GM18498 (cell line): ENCODE measurements around the gene ARHGEF19.

Source experiments
- ATAC-seq: cut with Tn5 transposase; IDR thresholded peaks from one replicate; pipeline ENCODE4 v1.9.1; 2021; ENCODE audit warnings: mild to moderate bottlenecking, moderate library complexity; ENCODE audit not compliant: unreplicated experiment

Gene ARHGEF19

DNA sequence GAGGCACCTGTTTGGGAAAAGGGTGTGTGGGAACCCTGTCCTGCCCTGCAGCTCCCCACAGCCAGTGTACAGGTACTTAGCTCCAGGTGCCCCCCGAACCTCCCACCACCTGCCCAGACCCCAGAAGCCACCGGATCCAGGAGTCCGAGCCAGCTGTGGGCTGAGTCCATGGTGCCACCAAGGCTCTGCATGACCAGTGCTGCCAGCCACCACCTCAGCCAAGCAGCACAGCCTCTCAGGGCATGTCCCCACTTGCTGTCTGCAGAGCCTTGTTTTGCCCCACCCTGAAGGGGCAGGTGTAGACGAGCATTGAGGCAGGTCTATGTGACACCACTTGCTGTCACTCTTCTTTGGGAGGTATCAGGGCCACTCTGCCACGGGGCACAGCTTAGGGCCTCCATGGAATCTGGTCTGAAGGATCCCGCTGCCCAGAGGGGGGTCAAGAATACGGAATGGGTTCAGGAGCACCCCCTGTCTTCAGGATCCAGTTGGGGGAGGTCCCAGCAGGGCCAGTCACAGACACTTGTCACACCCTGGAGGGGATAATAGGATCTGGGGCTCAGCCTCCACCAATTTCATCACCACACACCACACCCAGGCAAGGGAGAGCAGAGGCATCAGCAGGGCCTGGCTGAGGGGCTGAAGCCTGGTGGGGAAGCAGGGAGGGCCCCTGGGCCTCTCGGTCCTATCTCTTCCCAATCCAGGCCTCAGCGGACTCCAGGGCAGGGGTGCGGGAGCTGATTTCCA lies 27.7 kb downstream of the ARHGEF19 start:
- ATAC-seq: no peak

DNA sequence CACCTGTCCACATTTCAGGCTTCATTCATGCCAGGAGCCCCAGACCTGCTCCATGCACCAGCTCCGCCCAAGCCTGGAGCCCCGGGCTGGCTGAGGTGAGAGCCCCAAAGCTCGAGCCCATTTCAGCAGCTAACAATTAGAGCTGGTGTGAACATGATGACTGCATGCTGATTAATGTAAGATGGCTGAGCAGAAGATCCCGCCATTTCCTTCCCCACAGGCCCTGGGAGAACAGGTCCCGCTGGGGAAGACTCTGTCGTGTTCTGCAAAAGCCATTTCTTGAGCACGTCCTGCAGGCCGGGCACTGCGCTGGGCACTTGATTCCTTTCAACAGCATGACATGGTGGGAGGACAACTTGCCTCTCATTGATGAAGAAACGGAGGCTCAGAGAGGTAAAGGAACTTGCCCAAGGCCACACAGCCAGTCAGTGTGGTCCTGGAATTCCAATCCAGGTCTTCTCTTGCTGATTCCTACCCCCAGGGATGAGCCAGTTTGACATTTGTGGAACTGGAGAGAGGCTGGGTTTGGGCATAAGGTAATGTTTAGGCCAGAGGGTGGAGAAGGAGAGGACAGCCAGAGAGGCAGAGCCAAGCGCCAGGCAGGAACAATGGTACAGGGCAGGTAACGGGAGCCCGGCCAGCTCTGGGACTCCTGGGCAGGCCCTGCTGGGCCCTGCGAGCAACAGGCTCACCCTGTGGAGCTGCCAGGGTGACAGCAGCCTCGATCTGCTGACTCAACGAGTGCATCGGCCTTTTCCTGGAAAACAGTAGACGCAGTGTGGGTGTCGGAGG lies 28.5 kb downstream of the ARHGEF19 start:
- no peak for ATAC-seq

DNA sequence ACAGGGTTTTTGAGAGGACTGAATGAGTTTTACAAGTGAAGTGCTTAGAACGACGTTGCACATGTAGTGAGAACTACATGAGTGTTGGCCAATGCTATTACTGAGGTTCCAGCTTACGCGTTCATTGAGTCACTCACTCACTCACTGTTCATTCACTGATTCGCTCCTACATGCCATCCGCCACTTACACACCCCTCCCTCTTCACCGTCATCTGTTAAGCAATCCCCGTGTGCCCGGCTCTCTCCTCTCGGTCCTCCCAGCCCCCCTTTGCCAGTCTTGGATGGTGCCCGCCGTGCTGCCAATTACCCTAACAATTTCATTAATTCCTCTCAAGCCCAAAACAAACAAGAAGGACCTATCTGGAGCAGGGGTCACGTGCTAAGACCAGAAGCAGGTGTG lies 29.3 kb downstream of the ARHGEF19 start:
- no peak for ATAC-seq

DNA sequence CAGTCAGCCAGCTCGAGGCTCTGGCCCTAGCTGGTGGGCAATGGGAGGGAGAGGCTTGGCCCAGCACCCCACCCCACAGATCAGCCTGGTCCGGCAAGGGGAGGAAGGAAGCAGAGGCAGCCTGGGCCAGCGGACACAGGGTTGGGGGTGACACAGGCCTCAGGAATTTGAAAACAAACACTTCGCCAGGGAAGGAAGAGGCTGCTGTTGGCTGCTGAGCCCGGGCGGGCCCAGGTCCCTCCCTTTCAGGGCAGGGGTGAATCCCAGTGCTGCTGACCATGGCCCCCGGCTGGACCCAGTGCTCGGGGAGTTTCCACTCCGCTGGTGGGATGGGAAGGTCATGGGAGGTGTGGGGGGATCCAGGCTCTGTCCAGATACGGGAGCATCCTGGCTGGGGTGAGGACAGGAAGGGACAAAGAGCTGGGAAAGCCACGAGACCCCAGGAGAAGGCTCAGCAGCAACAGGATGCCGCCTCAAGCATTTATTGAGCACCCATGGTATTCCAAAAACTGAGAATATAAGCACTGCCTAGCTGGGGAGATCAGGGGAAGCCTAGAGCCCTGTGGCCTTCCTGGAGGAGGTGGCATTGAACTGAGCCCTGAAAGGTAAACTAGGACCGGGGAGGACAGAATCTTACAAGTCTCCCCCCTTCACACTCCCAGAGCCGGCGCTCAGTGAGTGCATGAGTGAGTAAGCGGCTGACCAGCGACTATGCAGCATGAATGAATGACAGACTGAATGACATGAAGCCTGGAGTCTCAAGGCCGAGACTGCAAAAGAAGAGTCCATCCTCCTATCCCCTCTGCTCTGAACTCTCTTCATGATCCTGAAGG lies 30.3 kb downstream of the ARHGEF19 start:
- ATAC-seq: no peak

DNA sequence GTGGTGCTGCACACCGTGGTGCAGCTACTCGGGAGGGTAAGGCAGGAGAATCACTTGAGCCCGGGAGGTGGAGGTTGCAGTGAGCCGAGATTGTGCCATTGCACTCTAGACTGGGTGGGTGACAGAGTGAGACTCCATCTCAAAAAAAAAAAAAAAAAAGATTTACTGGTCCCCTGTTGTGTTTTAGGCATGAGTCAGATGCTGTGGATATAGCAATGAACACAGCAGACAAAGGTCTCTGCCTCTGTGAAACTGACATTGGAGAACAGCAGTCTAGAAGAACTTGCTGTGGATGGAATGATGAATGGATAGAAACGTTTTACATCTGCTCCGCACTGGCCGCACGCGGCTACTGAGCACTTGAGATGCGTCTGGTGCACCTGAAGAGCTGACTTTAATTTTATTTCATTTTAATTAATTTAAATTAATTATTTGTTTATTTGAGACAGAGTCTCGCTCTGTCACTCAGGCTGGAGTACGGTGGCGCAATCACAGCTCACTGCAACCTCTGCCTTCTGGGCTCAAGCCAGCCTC lies 32.1 kb downstream of the ARHGEF19 start:
- no peak for ATAC-seq

DNA sequence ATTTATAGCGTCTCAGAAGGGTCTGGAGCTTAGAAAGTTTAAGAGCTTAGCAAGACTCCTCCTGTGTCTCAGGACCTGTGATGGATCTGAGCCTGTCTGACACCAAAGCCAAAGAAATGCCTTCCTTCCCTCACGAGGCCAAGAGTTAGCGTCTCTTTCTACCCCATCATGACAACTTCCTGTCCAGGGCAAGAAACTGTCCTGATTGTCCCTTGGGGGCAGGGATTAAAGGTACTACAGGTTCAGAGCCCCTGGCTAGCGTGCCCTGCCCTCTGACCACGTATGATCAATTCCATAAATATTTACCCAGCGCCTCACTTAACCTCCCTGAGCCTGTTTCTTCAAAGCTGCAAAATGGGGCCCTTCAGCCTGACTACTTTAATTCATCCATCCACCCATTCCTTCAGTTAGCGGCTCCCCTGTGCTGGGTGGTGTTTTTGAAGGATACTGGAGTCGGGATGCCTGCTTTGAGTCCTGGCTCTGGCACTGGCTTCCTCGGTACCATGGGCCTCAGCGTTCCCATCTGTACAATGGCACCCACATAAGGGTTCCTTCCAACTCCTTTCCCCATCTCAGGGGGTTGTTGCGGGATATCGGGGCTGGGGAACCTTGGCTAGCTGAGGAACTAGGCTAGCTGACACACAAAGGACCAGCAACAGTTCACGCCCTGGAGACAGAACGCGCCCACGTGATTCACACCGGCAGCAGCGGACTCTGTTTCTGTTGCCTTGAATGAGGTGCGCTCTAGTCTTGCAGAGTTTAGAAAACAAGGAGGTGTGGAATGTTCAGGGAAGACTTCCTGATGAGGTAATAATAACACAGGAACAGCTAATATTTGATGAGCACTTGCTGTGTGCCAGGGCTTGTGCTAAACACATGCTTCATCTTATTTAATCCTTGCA lies 33.6 kb downstream of the ARHGEF19 start:
- no peak for ATAC-seq

DNA sequence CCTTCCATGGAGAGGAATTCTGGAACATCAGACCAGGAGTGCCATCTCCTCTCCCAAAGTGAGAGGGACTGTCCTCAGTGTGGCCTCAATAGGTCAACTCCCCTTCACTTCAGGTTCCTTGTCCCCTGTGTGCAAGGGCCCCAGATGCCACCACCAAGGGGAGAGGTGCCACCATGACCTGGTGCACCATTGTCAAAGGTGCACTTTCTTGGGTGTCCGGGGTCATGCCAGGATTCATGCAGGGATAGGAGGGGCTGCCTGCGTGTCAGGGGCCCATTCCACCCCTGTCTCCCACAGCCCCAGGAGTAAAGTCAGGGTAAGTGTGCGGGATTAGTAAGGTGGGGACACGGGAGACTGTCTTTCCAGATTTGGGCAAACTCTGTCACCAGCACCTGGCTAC lies 35.1 kb downstream of the ARHGEF19 start:
- ATAC-seq: no peak

DNA sequence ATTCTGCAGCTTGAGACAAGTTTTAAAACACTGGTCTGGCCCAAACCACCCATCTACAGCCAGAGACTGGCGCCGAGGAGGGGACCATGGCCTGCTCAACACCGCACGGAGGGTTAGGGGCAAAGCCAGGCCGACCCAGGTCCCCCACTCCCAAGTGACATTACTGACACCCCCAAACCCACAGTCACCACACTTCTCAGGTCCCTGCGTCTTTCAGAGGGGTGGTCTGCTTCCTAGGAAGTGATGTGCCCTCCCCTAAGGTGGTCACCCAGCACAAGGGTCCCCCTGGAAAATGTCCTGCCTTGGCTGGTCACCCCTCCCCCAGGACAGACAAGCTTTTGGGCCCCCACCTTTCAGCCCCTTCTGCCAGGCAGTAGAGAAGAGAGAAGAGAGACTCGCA lies 35.8 kb downstream of the ARHGEF19 start:
- no peak for ATAC-seq

DNA sequence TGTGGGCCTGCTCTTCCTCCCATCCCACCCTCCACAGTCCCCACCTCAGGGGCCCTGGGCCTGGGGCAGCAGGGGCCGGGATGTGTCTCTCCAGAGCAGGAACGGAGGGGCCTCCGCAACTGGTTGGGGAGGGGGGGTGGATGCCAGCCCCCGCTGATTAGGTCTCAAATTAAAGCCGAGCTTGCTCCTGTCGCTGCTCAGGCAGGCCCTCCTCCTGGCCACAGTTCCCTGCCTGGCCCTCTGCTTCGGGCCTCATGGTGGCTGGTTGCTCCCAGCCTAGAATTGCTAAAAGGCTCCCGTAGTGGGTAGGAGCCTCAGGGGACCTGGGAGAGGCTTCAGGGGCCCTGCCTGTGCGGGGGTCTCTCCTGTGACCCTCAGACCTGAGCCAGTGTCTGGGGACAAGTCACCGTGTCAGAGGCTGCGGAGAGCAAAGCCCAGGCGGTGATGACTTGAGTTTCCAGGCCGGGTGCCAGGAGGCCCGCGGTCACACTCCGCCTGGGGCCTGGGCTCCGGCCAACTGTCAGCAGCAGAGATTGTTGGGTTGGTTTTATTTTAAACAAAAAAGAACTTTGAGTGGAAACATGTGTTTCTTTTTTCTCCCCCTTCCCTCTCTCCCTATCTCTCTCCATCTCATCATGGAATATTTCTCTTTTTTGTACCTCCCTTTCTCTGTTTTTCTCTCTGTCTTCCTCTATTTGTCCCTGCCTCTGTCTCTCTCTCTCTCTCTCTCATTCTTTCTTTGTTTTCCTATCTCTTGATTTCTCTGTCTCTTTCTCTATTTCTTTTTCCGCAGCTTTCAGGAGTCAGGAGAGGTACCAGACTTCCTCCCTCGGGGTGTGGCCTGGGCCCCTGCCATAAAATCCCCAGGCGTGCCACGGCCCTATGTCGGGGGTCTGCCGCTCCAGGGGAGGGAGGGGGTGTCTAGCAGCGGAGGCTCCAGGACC lies 36.6 kb downstream of the ARHGEF19 start:
- ATAC-seq: no peak

DNA sequence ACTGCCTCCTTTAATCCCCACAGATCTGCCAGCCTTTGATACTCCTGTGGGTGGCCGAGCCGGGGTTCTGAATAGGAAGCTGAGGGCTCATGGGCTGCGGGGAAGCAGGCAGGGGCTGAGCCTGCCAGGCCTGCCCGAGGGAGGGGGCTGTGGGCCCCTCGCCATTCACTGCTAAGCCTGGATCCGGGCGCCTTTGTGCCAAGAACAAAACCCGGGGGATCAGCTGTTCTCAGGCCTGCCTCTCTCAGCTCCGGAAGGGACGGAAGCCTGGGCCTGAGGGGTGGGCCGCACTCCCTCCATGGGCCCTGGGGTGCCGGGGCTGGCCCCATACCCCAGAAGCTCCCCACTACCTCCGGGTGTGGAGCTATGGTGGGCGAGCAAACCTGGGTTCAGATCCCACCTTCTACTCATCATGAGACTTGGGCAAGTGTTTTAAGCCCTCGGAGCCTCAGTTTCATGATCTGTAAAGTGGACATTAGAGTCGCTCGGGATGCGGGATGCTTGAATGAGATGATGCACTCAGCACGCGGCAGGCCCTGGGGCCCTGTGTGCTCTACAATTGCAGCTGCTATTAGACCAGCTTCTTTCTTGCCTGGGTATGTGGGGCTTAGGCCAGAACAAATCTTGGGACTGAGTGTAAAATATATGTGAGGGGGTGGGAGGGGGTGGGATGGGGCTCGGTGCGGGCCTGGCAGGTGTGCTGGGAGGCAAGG lies 37.4 kb downstream of the ARHGEF19 start:
- ATAC-seq: no peak

DNA sequence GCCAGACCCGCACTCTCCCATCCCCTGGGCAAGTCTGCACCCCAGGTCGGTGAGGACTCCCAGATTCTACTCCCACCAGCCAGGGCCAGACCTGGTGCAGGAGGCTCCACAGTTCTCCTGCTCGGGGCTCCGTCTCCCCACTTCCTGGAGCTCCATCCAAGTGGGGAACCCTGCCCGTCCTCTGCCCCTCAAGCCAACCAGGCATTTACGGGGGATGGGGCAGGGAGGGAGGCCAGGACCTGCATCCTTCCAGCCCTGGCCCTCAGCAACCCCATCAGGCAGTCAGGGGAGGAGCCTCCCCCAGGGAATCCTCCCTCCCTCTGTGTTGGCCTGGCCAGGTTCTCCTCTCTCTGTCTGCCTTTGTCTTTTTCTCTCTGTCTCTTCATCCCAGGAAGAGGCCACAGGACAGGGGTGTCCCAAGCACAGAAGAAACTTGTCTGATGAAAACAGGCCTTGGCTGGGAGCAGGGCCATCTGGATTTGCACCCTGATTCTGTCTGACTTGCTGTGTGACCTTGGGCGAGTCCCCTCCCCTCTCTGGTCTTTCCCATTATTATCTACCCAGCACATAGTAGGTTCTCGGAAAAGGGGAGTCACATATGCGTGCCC lies 38.1 kb downstream of the ARHGEF19 start:
- no peak for ATAC-seq

DNA sequence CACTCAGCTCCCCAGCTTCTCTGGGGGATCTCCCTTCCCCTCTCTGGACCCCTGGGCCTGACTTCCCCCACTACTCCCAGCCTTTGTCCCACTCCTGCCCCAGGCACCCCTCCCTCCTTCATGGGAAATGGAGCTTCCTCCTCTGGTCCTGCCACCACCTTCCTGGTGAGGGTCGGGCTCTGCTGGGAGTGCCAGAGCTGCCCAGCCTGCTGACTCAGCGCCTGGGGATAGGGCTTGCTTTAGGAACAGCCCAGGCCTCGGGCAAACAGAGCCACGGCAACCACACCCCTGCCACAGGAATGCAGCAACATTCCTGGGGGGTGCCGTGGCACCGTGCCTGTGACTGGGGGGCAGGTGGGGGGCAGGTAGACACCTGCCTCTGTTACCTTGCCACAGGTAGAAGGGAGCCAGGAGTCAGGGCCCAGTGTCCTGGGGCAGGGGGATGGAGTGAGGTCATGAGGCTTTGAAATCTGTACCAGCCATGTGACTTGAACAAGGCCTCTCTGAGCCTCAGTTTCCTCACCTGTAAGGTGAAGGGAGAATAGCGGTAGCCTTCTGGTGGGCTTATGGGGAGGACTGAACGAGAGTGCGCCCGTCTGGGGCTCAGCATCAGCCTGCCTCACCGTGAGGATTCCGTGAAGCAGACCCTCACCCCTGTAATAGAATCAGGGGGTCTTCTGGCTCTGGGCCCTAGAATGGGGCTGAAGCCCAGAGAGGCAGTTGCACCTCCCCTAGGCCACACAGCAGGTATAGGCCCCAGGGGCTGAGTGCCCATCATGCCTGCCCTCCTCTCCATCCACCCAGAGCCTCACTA lies 38.8 kb downstream of the ARHGEF19 start:
- no peak for ATAC-seq

DNA sequence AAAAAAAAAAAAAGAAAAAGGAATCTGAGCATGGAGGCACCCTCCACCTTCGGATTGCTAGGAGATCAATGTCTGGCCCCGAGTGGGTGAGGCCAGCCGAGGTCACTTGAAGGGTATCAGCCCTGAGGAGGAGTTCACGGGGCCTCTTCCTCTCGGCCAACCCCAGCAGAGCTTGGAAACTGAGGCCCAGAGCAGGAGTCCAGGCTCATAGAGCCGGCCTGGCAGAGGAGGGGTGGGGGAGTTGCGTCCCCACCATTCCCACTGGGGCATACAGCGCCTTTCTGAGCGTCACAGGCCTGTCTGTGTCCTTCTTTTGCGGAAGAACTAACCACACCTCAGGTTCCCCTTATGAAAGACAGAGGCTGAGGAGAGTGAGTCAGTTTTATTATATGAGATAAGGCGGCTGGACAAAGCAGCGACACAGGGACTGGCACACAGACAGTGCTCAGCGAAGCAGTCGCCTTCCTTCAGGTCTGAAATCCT lies 39.4 kb downstream of the ARHGEF19 start:
- no peak for ATAC-seq

DNA sequence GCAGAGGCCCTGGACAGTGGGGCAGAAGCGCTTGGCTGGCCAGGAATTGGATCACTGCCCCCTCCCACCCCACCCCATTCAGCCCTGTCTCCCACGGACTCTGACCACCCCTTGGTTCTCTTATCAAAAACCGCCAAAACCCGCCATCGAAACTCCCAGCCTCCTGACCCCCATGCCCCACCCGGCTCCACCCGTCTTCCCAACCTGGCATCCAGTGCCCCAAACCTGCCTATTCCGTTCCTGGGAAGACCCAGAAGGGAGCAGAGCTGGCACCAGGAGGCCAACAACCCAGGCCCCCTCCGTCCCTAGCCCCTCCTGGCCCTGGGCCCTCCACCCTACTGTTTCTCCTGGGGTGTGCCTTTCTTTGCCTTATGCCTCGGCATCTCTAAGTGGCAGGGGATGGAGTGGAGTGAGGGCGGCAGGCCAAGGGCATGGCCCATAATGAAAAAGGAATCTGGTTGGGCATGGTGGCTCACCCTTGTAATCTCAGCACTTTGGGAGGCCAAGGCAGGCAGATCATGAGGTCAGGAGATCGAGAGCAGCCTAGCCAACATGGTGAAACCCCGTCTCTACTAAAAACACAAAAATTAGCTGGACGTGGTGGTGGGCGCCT lies 40.1 kb downstream of the ARHGEF19 start:
- ATAC-seq: no peak

DNA sequence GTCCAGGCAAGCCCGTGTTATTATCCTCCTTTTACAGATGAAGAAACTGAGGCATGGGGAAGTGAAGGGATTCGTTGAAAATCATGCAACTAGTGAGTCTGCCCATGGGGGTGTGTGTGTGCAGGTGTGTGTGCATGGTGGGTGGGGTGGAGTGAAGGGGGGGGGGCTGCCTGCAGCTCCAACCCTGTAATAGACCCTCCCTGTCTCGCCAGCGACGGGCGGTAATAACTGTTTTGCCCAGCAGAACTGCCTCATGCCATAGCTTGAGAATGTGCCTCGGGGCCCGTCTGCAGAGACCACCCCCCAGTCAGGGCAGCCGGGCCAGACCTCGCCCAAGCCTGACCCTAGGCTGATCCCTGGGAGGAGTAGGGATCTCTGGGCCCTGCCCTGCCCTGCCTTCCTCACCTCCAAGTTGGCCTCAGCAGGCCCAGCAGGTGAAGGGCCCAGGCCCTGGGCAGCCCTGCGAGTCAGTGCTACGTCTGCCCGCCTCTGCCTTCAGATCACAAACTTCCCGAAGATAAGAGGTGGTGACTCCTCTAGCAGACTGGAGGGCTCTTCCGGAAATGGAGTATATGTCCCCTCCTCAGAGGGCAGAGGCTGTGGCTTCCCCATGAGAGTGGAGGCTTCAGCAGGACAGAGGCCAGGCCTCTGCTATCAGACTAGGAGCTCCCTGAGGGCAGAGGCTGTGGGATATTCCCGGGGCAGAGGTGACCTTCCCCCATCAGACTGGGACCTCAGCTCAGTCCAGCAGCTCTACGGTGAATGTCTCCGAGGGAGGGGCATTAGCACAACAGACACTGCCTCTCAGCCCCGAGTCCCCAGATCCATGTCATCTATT lies 40.9 kb downstream of the ARHGEF19 start:
- no peak for ATAC-seq

DNA sequence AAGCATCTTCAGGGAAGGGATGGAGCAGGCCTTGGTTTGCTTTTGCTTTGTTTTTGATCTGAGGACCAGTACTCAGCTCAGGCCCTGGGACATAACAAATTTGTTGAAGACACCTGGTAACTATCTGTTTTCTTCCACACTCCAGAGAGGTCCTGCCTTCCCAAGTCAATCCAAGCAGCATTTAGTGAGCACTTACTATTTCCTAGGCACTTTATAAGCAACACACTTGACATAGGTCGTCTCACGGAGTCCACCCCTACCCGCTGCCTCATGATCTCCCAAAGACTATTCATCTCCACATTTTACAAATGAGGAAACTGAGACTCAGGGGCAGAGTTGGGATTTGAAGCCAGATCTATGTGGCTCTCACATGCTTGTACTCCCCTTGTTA lies 42.2 kb downstream of the ARHGEF19 start:
- no peak for ATAC-seq
